Measurements from ENCODE around the gene NKAIN1. TPM values are rescaled to one million over a fixed set of nuclear protein-coding genes. Genes with fewer than 3 reads are reported as not detected.
A peak's percentile ranks its signal among the peaks of the same experiment; 100 is the strongest.
"Not testable (repeated sequence)": the region's sequence is repeated elsewhere in the genome, so short reads cannot be mapped to it uniquely, and the experiment has no call there.

The NKAIN1 gene
- not detected for total RNA-seq
- not detected for total RNA-seq (2013)

DNA sequence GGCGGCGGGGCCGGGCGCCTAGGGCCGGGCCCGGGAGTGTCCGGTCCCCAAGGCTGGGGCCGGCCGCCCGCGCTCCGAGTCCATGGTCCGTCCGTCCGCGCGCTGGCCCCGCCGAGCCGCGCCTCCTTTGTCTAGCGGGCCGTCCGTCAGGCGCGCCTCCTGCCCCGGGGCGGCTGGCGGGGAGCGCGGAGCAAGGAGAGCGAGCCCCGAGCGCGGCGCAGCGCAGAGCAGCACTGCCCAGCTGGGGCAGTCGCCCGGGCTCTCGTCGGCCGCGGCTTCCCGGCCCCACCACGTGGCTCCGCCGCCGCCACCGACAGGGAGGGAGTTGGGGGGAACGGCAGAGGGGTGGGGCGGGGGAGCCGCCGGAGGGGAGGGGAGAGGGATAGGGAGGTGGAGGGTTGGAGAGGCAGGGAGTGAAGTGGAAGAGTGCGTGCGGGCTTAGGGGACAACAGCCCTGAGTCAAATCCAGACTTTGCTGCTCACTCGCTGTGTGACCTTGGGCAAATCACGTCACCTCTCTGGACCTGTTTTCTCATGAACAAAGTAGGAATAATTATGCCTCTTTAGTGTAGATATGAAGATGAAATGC lies at the start of gene NKAIN1:
TSS of gene NKAIN1 (minus strand) at position 235 of the 589 bp plus-strand sequence. CDS start 340 bp downstream, outside the sequence.
- no peak for DNase-seq
- H3K27me3 Mint-ChIP-seq (ENCODE audit: low read depth in 2 of 2): peaks cover 40 to 55% of the 10 kb centered on the region in 2 donors
- intact Hi-C loops (cut with micrococcal nuclease): no loop called here
- H3K9me3 Mint-ChIP-seq: no peaks in the 10 kb centered on the region
- no peak within 1 kb of the TSS for H3K27ac ChIP-seq (ENCODE audit: low read length)
- TF ChIP-seq, protein P1, sequence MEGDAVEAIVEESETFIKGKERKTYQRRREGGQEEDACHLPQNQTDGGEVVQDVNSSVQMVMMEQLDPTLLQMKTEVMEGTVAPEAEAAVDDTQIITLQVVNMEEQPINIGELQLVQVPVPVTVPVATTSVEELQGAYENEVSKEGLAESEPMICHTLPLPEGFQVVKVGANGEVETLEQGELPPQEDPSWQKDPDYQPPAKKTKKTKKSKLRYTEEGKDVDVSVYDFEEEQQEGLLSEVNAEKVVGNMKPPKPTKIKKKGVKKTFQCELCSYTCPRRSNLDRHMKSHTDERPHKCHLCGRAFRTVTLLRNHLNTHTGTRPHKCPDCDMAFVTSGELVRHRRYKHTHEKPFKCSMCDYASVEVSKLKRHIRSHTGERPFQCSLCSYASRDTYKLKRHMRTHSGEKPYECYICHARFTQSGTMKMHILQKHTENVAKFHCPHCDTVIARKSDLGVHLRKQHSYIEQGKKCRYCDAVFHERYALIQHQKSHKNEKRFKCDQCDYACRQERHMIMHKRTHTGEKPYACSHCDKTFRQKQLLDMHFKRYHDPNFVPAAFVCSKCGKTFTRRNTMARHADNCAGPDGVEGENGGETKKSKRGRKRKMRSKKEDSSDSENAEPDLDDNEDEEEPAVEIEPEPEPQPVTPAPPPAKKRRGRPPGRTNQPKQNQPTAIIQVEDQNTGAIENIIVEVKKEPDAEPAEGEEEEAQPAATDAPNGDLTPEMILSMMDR (IDR thresholded peaks at IDR 0.05): no peak
- 3% methylated on average over 51 of the region's 57 CpGs for WGBS (ENCODE audit: insufficient coverage)
- H3K9me3 ChIP-seq (ENCODE audit: control insufficient read depth, insufficient read depth, low read length): no peaks in the 10 kb centered on the region
- H3K27ac Mint-ChIP-seq: no peak within 1 kb of the TSS
- no peaks in the 10 kb centered on the region for H3K36me3 Mint-ChIP-seq
- H3K27me3 ChIP-seq (ENCODE audit: control insufficient read depth, insufficient read depth, low read length): peaks cover 21% of the 10 kb centered on the region
- peaks cover 7% of the 10 kb centered on the region in 2 donors for H3K4me1 Mint-ChIP-seq
- H3K36me3 ChIP-seq (ENCODE audit: control insufficient read depth, insufficient read depth, low read length): no peaks in the 10 kb centered on the region
- H3K4me3 Mint-ChIP-seq: peak within 1 kb of the TSS; percentile 59
- ATAC-seq: peak in 1 of 3 donors; percentile 32
- H3K4me1 ChIP-seq (ENCODE audit: control insufficient read depth, insufficient read depth, low read length): peaks cover 4% of the 10 kb centered on the region
- H3K4me3 ChIP-seq (ENCODE audit: low read length): no peak within 1 kb of the TSS

DNA sequence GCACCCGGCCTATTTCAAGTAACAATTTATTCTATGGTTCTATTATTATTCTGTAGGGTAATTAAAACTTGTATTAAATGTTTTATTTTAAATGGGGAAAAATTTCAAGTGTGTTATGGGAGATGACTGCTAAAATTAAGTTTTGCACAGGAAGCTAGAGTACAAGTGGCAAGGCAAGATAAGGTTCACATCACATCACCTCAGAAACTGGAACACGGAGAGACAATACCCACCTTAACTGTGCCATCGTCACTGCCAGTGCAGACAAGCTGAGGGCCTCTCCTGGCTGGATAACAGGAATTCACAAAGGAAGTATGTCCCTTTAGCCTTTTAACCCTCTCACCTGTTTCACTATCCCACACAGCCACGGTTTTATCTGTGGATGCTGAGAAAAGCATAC lies 49.3 kb upstream of the NKAIN1 start:
- Mint-ChIP-seq H3K27ac (no peak overlapping the region), H3K27me3 (ENCODE audit: low read depth in 2 of 2) (no peaks in the 10 kb centered on the region), H3K4me1 (peaks cover 0 to 15% of the 10 kb centered on the region in 2 donors), H3K4me3 (no peak overlapping the region), H3K9me3 (no peaks in the 10 kb centered on the region), H3K36me3 (peaks cover 8% of the 10 kb centered on the region)
- 43% methylated on average over 2 of the region's 4 CpGs for WGBS (ENCODE audit: insufficient coverage)
- ATAC-seq (no peak), DNase-seq (no peak)
- Histone ChIP-seq H3K36me3 (ENCODE audit: control insufficient read depth, insufficient read depth, low read length) (peaks cover 57% of the 10 kb centered on the region), H3K27ac (ENCODE audit: low read length) (no peak overlapping the region), H3K4me1 (ENCODE audit: control insufficient read depth, insufficient read depth, low read length) (no peaks in the 10 kb centered on the region), H3K27me3 (ENCODE audit: control insufficient read depth, insufficient read depth, low read length) (no peaks in the 10 kb centered on the region), H3K4me3 (ENCODE audit: low read length) (no peak overlapping the region), H3K9me3 (ENCODE audit: control insufficient read depth, insufficient read depth, low read length) (no peaks in the 10 kb centered on the region)
- TF ChIP-seq, protein P1 (IDR thresholded peaks at IDR 0.05): no peak
- intact Hi-C loops (cut with micrococcal nuclease): no loop called here

DNA sequence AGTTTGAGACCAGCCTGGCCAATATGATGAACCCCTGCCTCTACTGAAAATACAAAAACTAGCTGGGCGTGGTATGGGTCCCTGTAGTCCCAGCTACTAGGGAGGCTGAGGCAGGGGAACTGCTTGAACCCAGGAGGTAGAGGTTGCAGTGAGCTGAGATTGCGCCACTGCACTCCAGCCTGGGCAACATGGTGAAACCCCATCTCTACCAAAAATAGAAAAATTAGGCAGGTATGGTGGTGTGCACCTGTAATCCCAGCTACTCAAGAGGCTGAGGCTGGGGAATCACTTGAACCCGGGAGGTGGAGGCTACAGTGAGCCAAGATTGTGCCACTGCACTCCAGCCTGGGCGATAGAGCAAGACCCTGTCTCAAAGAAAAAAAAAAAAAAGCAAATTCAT lies 48.1 kb upstream of the NKAIN1 start:
- H3K27ac Mint-ChIP-seq; H3K27me3 ChIP-seq (ENCODE audit: control insufficient read depth, insufficient read depth, low read length); H3K4me3 ChIP-seq (ENCODE audit: low read length); H3K9me3 Mint-ChIP-seq; intact Hi-C loops (cut with micrococcal nuclease); H3K27me3 Mint-ChIP-seq (ENCODE audit: low read depth in 2 of 2); H3K36me3 Mint-ChIP-seq; H3K4me3 Mint-ChIP-seq; ATAC-seq; H3K9me3 ChIP-seq (ENCODE audit: control insufficient read depth, insufficient read depth, low read length); H3K27ac ChIP-seq (ENCODE audit: low read length); H3K4me1 ChIP-seq (ENCODE audit: control insufficient read depth, insufficient read depth, low read length): not testable (repeated sequence)
- 86% methylated on average over 2 of the region's 4 CpGs for WGBS (ENCODE audit: insufficient coverage)
- peak in 1 of 2 donors; percentile 30 for DNase-seq
- H3K36me3 ChIP-seq (ENCODE audit: control insufficient read depth, insufficient read depth, low read length): peaks cover 59% of the 10 kb centered on the region
- peaks cover 0 to 12% of the 10 kb centered on the region in 2 donors for H3K4me1 Mint-ChIP-seq

DNA sequence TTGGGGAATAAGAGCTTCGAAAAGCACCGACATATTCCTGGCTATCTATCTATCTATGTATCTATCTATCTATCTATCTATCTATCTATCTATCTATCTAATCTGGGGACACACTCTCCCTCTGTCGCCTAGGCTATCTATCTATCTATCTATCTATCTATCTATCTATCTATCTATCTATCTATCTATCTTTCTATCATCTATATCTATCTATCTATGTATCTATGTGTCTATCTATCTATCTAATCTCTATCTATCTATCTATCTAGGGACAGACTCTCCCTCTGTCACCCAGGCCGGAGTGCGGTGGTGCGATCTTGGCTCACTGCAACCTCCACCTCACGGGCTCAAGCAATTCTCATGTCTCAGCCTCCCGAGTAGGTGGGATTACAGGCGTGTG lies 42.7 kb upstream of the NKAIN1 start:
- H3K4me1 ChIP-seq (ENCODE audit: control insufficient read depth, insufficient read depth, low read length); H3K4me3 ChIP-seq (ENCODE audit: low read length); ATAC-seq; H3K9me3 Mint-ChIP-seq; H3K27me3 Mint-ChIP-seq (ENCODE audit: low read depth in 2 of 2); DNase-seq; H3K9me3 ChIP-seq (ENCODE audit: control insufficient read depth, insufficient read depth, low read length); H3K27ac ChIP-seq (ENCODE audit: low read length); H3K4me3 Mint-ChIP-seq; intact Hi-C loops (cut with micrococcal nuclease); H3K27me3 ChIP-seq (ENCODE audit: control insufficient read depth, insufficient read depth, low read length): not testable (repeated sequence)
- WGBS (ENCODE audit: insufficient coverage): 91% methylated on average over 9 of the region's 9 CpGs
- H3K36me3 Mint-ChIP-seq: peaks cover 37% of the 10 kb centered on the region
- peaks cover 4 to 16% of the 10 kb centered on the region in 2 donors for H3K4me1 Mint-ChIP-seq
- peaks cover 64% of the 10 kb centered on the region for H3K36me3 ChIP-seq (ENCODE audit: control insufficient read depth, insufficient read depth, low read length)
- H3K27ac Mint-ChIP-seq: peak overlapping the region in 1 of 2 donors; percentile 70
